ENCODE data around the gene VMO1. TPM values are rescaled to one million over a fixed set of nuclear protein-coding genes. Genes with fewer than 3 reads are reported as not detected.

The VMO1 gene
- total RNA-seq, 4 donors from 2014 or later, result 1.3 to 2.2 TPM; not detected in 2

DNA sequence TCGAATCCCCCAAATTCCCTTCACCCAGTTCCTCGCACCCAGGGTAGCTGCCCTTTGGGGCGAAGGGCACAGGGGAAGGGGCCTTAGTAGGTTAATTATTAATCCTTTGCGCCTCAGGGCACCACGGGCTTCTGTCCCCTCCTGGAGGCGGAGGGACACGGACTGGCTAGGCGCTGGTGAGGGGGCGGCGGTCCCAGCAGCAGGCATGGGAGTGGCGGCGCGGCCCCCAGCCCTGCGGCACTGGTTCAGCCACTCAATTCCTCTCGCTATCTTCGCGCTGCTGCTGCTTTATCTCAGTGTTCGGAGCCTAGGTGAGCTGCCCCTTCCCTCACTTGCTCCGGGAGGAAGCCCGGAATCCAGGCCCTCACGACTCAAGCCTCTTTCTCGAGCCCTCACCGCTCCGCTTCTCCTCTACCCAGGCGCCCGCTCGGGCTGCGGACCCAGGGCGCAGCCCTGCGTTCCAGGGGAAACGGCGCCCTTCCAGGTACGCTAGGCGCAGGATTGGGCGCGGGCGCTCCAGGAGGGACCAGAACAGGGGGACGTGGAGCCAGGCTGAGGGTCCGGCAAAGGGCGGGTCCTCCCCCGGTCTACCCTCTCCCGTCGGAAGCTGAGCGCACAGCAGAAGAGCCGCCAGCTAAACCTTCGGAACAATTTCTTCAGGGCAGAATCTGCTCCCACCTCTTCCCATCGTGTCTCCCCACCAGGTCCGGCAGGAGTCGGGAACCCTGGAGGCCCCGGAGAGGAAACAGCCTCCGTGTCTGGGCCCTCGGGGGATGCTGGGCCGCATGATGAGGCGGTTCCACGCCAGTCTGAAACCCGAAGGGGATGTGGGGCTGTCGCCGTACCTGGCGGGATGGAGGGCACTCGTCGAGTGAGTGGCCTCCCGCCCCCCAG lies 2.9 kb upstream of the VMO1 start, which contains the start of gene GLTPD2:
GLTPD2 (plus strand) TSS at position 158 of the 894 bp plus-strand sequence; CDS start at position 206, 48 bp downstream.
- Histone ChIP-seq H3K9me3 (no peaks in the 10 kb centered on the region), H3K27ac (peak within 1 kb of the TSS; percentile 87 to 95), H3K27me3 (peaks cover 0 to 6% of the 10 kb centered on the region in 2 donors), H3K36me3 (no peaks in the 10 kb centered on the region), H3K4me1 (peaks cover 0 to 8% of the 10 kb centered on the region in 2 donors), H3K4me3 (peak within 1 kb of the TSS; percentile 58 to 62)
- DNase-seq, result no peak
- TF ChIP-seq, protein P1, sequence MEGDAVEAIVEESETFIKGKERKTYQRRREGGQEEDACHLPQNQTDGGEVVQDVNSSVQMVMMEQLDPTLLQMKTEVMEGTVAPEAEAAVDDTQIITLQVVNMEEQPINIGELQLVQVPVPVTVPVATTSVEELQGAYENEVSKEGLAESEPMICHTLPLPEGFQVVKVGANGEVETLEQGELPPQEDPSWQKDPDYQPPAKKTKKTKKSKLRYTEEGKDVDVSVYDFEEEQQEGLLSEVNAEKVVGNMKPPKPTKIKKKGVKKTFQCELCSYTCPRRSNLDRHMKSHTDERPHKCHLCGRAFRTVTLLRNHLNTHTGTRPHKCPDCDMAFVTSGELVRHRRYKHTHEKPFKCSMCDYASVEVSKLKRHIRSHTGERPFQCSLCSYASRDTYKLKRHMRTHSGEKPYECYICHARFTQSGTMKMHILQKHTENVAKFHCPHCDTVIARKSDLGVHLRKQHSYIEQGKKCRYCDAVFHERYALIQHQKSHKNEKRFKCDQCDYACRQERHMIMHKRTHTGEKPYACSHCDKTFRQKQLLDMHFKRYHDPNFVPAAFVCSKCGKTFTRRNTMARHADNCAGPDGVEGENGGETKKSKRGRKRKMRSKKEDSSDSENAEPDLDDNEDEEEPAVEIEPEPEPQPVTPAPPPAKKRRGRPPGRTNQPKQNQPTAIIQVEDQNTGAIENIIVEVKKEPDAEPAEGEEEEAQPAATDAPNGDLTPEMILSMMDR (IDR thresholded peaks at IDR 0.05), result no peak
- no peak for TF ChIP-seq POLR2A (IDR thresholded peaks at IDR 0.05)
- intact Hi-C loops (cut with DNase I; ENCODE audit: low total_unique reads), result loop anchor here (5.0 kb wide), 1 partner anchor 108 kb away; the partner anchor contains the start of gene C17orf107

DNA sequence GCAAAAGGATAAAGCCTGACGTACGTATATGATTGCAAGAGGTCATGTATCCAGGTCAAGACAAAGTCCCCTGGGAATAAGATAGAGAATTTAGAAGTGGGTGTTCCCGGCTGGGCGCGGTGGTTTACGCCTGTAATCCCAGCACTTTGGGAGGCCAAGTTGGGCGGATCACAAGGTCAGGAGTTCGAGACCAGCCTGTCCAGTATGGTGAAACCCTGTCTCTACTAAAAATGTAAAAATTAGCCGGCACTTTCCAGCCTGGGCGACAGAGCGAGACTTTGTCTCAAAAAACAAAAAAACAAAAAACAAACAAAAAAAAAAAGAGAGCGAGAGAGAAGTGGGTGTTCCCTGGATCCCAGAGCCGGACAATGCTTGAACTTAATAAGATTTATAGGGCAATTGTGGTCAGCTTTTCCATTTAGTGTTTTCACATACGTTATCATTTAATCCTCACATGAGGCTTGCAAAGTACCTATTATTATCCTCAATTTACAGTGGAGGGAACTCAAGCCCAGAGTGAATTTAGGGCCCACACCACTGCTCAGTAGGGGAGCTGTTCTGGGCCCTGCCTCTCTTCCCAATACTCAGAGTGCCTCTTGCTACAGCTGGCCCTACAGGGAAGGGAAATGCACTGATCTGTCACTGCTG lies 2.1 kb upstream of the VMO1 start:
- H3K27ac ChIP-seq, result peak overlapping the region in 1 of 2 donors; percentile 11
- H3K4me1 ChIP-seq, result peaks cover 0 to 8% of the 10 kb centered on the region in 2 donors
- no peak overlapping the region for H3K4me3 ChIP-seq
- H3K36me3 ChIP-seq, result no peaks in the 10 kb centered on the region
- no peak for TF ChIP-seq POLR2A (IDR thresholded peaks at IDR 0.05)
- TF ChIP-seq, protein P1 (IDR thresholded peaks at IDR 0.05), result no peak
- no peaks in the 10 kb centered on the region for H3K9me3 ChIP-seq
- H3K27me3 ChIP-seq, result peaks cover 4 to 14% of the 10 kb centered on the region in 2 donors
- DNase-seq, result no peak
- intact Hi-C loops (cut with DNase I; ENCODE audit: low total_unique reads), result loop anchor here (5.0 kb wide), 1 partner anchor 109 kb away; the partner anchor contains the start of gene C17orf107

DNA sequence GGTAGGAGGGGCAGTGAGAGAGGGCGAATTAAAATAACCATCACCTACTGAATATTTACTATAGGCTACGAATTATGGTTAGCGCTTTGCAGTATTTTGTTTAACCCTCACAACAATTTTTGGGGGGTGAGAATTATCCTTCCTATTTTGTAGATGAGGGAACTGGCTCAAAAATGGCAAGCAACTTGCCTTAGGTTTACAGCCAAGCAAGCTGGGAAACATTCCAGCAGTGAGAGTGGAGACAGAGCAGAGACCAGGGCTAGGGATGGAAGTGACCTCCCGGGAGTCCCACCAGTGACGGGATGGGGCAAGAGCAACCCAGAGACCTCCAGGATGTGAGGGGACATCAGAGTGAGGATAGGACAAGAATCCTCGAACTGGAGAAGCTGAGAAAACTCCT lies 352 bp upstream of the VMO1 start:
- Histone ChIP-seq H3K36me3 (no peaks in the 10 kb centered on the region), H3K27me3 (peaks cover 7 to 25% of the 10 kb centered on the region in 2 donors), H3K27ac (peak overlapping the region in 1 of 2 donors; percentile 18), H3K9me3 (no peaks in the 10 kb centered on the region), H3K4me1 (peaks cover 0 to 8% of the 10 kb centered on the region in 2 donors), H3K4me3 (peak overlapping the region; percentile 23 to 31)
- intact Hi-C loops (cut with DNase I; ENCODE audit: low total_unique reads), result loop anchor here (5.0 kb wide), 1 partner anchor 111 kb away; the partner anchor contains the start of gene C17orf107
- no peak for DNase-seq
- TF ChIP-seq, protein P1 (IDR thresholded peaks at IDR 0.05), result no peak
- TF ChIP-seq POLR2A (IDR thresholded peaks at IDR 0.05), result no peak

DNA sequence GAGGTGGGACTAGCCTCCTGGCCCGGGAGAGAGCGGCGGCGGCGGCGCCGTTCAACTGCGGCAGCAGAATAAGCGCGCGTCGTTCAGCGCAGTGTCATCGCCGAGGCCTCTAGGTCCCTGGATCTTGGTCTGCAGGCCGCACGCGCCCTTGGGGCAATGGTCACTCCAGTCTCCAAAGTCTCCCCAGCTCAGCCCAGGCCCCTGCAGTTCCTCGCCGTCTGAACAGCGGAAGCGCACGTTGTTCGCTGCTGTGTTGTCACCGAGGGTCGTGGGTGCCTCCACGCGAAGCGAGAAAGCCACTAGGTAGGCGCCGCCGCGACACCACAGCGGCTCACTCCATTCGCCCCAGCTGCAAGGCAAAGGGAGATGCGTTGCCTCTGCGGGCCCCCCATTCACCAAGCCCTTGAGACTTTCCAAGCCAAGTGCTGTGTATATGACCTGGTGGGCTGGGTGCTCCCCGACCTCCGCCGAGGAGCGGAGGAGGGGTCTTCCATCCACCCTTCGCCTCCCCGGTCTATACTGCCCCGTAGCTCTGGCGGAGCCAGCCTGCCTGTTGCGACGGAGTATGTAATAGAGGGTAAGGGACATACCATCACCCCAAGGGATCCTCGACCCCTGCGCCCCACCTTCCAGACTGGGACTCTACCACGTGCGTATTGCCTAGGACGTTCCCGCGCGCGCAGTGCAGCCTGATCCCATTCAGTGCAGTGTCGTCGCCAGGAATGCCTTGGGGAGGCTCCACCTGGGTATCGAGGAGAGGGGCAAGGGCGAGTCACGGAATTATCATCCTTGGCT lies 656 bp downstream of the VMO1 start:
- TF ChIP-seq, protein P1 (IDR thresholded peaks at IDR 0.05), result no peak
- no peak for TF ChIP-seq POLR2A (IDR thresholded peaks at IDR 0.05)

More for the DNA sequence above, 656 bp downstream of the VMO1 start:
- no peak for DNase-seq
- no peaks in the 10 kb centered on the region for H3K36me3 ChIP-seq
- peaks cover 0 to 8% of the 10 kb centered on the region in 2 donors for H3K4me1 ChIP-seq
- H3K27ac ChIP-seq, result no peak overlapping the region
- no peaks in the 10 kb centered on the region for H3K9me3 ChIP-seq
- peaks cover 7 to 25% of the 10 kb centered on the region in 2 donors for H3K27me3 ChIP-seq
- intact Hi-C loops (cut with DNase I; ENCODE audit: low total_unique reads), result loop anchor here (5.0 kb wide), 1 partner anchor 112 kb away; the partner anchor contains the start of gene C17orf107
- peak overlapping the region; percentile 23 to 31 for H3K4me3 ChIP-seq
